ENCODE measurements around the gene CCHCR1. TPM values are rescaled to one million over a fixed set of nuclear protein-coding genes. Genes with fewer than 3 reads are reported as not detected.
"Not testable (repeated sequence)": the region's sequence is repeated elsewhere in the genome, so short reads cannot be mapped to it uniquely, and the experiment has no call there.

Gene CCHCR1
- polyA plus RNA-seq, 5 donors: 31.0 to 37.9 (median 31.8) TPM

- not testable (repeated sequence) for DNase-seq
Observed at GRCh38 chr6:31165064-31165832, 7.6 kb upstream of the CCHCR1 start.

GRCh38 chr6:31164475-31165063, 7.0 kb upstream of the CCHCR1 start:
- DNase-seq: not testable (repeated sequence)

GRCh38 chr6:31163922-31164321, 6.3 kb upstream of the CCHCR1 start:
- DNase-seq: no peak

GRCh38 chr6:31162463-31163165, 5.0 kb upstream of the CCHCR1 start:
- DNase-seq: no peak

GRCh38 chr6:31161216-31162126, 3.9 kb upstream of the CCHCR1 start:
- DNase-seq: no peak

GRCh38 chr6:31158863-31159855, 1.6 kb upstream of the CCHCR1 start:
- DNase-seq: no peak

- peak; percentile 100 for DNase-seq
Observed at GRCh38 chr6:31158140-31158862, 699 bp upstream of the CCHCR1 start, which contains the start of gene TCF19. TCF19 (plus strand) TSS chr6:31158589; CDS start chr6:31159470, 881 bp downstream.

GRCh38 chr6:31156641-31157040, 961 bp downstream of the CCHCR1 start:
- DNase-seq: no peak

- no peak for DNase-seq
Observed at GRCh38 chr6:31154436-31154835, 3.2 kb downstream of the CCHCR1 start.

- DNase-seq: no peak
Observed at GRCh38 chr6:31152781-31153180, 4.8 kb downstream of the CCHCR1 start.

GRCh38 chr6:31149827-31150447, 7.7 kb downstream of the CCHCR1 start:
- DNase-seq: no peak

GRCh38 chr6:31145386-31145785, 12.2 kb downstream of the CCHCR1 start:
- DNase-seq: no peak

- DNase-seq: no peak
Observed at GRCh38 chr6:31144970-31145340, 12.6 kb downstream of the CCHCR1 start.

GRCh38 chr6:31144296-31144969, 13.2 kb downstream of the CCHCR1 start:
- no peak for DNase-seq

GRCh38 chr6:31143148-31143547, 14.5 kb downstream of the CCHCR1 start:
- no peak for DNase-seq

- no peak for DNase-seq
Observed at GRCh38 chr6:31142361-31142761, 15.2 kb downstream of the CCHCR1 start.

- DNase-seq: no peak
Observed at GRCh38 chr6:31140643-31141042, 17.0 kb downstream of the CCHCR1 start.

GRCh38 chr6:31139599-31139998, 18.0 kb downstream of the CCHCR1 start:
- no peak for DNase-seq

- no peak for DNase-seq
Observed at GRCh38 chr6:31138982-31139381, 18.6 kb downstream of the CCHCR1 start, which contains the start of gene PSORS1C2. PSORS1C2 (minus strand) TSS chr6:31139066; CDS start chr6:31139026, 40 bp downstream.

Data from right lung (tissue), 5 donors.